MM.1S (cell line): ENCODE data around the gene CRPPA.

Experiments
- EZH2 ChIP-seq: fragments of 300-600 bp; sonication (generic); optimal IDR thresholded peaks from 2 replicates; pipeline ENCODE3; 2017; ENCODE audit warnings: low read depth, mild to moderate bottlenecking, antibody characterized with exemption, low read length, mixed read lengths
- EZH2phosphoT487 ChIP-seq: fragments of 300-600 bp; sonication (generic); IDR thresholded peaks from 2 replicates; pipeline ENCODE4 v1.6.1; 2018; ENCODE audit warnings: antibody characterized with exemption, low read length
- TF ChIP-seq, protein P1 (sequence below): fragments of 300-600 bp; sonication (generic); IDR thresholded peaks from 2 replicates; pipeline ENCODE4 v1.5.1; 2016; ENCODE audit warnings: antibody characterized with exemption, low read length, mixed read lengths

DNA sequence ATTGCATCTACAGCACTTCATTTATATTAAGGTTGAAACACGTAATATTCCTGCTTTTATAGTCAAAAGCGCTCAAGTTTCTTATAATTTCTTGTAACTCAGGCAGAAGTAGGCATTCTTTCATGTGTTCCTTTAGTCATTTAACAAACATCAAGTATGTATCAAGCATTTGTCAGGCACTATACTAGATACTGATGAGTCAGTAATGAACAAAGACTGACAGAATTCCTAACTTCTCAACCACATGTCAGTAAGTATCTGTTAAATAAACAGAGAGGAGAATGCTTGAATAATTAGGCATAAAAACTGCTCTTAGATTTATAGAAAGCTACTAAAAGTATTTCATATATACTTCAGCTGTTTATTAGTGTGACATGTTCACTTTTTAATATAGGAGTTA, 9.9 kb downstream of the CRPPA start:
- TF ChIP-seq, protein P1, sequence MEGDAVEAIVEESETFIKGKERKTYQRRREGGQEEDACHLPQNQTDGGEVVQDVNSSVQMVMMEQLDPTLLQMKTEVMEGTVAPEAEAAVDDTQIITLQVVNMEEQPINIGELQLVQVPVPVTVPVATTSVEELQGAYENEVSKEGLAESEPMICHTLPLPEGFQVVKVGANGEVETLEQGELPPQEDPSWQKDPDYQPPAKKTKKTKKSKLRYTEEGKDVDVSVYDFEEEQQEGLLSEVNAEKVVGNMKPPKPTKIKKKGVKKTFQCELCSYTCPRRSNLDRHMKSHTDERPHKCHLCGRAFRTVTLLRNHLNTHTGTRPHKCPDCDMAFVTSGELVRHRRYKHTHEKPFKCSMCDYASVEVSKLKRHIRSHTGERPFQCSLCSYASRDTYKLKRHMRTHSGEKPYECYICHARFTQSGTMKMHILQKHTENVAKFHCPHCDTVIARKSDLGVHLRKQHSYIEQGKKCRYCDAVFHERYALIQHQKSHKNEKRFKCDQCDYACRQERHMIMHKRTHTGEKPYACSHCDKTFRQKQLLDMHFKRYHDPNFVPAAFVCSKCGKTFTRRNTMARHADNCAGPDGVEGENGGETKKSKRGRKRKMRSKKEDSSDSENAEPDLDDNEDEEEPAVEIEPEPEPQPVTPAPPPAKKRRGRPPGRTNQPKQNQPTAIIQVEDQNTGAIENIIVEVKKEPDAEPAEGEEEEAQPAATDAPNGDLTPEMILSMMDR, result no peak
- TF ChIP-seq EZH2phosphoT487 (no peak), EZH2 (no peak)
